ENCODE results near the gene PDE6C. TPM values are rescaled to one million over a fixed set of nuclear protein-coding genes. Genes with fewer than 3 reads are reported as not detected.

Gene PDE6C
- polyA plus RNA-seq, 1 of the 3 experiments (the other 2 are of a cell fraction), result not detected

DNA sequence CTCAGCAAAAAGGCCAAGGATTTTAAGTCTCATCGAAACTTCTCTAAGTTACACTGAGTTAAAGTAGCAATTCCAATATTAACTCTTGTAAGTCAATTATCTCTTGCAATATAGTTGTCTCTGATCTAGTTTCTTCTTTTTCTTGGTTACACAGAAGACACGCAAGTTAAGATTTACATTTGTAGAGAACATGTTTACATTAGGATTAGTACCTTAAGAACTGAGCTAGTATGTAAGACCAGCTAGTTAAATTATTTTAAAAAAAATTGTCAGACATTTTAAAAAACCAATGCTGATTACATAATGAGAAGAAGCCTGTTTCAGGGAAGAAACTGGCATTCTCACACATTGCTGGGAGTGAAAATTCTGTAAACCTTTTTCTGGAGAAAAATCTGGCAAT is 58.7 kb downstream of the PDE6C start (continued):
- no peak for TF ChIP-seq FOSL2 (IDR thresholded peaks at IDR 0.05; ENCODE audit: borderline replicate concordance, low read depth)
- TF ChIP-seq, protein P1, sequence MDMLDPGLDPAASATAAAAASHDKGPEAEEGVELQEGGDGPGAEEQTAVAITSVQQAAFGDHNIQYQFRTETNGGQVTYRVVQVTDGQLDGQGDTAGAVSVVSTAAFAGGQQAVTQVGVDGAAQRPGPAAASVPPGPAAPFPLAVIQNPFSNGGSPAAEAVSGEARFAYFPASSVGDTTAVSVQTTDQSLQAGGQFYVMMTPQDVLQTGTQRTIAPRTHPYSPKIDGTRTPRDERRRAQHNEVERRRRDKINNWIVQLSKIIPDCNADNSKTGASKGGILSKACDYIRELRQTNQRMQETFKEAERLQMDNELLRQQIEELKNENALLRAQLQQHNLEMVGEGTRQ (IDR thresholded peaks at IDR 0.05; ENCODE audit: borderline replicate concordance, low read depth, low read length), result no peak
- TF ChIP-seq RAD21 (IDR thresholded peaks at IDR 0.05; ENCODE audit: low read length), result no peak
- no peak for TF ChIP-seq FOXM1 (IDR thresholded peaks at IDR 0.05; ENCODE audit: low read depth)

DNA sequence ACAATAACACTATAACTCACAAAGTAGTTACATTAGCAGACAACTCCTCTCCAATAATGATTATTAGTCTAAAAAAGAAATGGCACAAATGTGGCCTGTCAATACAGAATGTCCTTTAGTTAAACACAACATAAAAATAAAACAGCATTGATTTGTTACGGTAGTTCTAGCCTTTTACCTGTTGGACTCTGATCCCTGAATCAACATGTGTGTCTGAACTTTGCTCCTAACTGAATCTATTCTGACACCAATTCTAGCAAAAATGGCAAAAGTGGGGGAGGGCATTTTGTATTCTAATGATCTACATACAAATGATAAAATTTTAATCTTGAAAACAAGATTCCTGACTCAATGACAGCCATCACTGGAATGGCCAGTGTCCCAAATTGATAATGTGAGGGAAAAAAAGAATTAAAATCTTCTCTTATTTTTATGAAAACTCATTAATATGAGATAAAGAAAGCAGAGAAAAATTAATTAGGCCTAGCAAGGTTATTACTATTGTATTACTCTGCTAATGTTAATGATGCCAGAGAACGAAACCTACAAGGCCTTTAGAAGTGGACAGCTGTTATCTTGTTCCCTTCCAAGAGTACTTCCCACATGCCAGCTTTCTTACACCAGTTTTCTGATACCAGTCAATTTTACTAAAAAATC is 59.8 kb downstream of the PDE6C start:
- Histone ChIP-seq H4K20me1 (ENCODE audit: insufficient read depth) (no peaks in the 10 kb centered on the region), H3K27me3 (ENCODE audit: insufficient read depth) (no peaks in the 10 kb centered on the region), H3K4me1 (ENCODE audit: control insufficient read depth in 1 of 2, insufficient read depth in 2 of 2, low read depth in 1 of 2, low read length in 1 of 2) (no peaks in the 10 kb centered on the region), H3F3A (replicated peaks; ENCODE audit: insufficient read depth) (no peaks in the 10 kb centered on the region), H3K79me2 (ENCODE audit: insufficient read depth) (no peaks in the 10 kb centered on the region), H3K4me2 (no peak overlapping the region), H3K4me3 (ENCODE audit: low read depth in 2 of 2, low read length in 1 of 2) (no peak overlapping the region), H3K9me2 (no peaks in the 10 kb centered on the region), H3K36me3 (replicated peaks in 1 of 2; ENCODE audit: control insufficient read depth in 1 of 2, insufficient read depth in 2 of 2, low read length in 1 of 2) (peaks cover 66 to 81% of the 10 kb centered on the region in 2 experiments), H3K9me3 (no peaks in the 10 kb centered on the region), H3K9ac (no peak overlapping the region), H2AFZ (ENCODE audit: low read depth) (no peak overlapping the region), H3K27ac (ENCODE audit: low read depth in 2 of 2, low read length in 1 of 2) (no peak overlapping the region)
- ChIA-PET CTCF (no interaction called here), POLR2A (no interaction called here)
- DNase-seq, result no peak
- TF ChIP-seq RFX5 (IDR thresholded peaks at IDR 0.05; ENCODE audit: low read length) (no peak), SIN3A (IDR thresholded peaks at IDR 0.05; ENCODE audit: borderline replicate concordance, low read depth, low read length) (no peak), EP300 (IDR thresholded peaks at IDR 0.05; ENCODE audit: borderline replicate concordance in 1 of 2, low read depth in 1 of 2, low read length in 1 of 2) (no peak), RCOR1 (IDR thresholded peaks at IDR 0.05; ENCODE audit: low read length) (no peak), POLR2AphosphoS5 (IDR thresholded peaks at IDR 0.05; ENCODE audit: low read depth, low read length) (no peak), GABPA (IDR thresholded peaks at IDR 0.05; ENCODE audit: low read depth) (no peak), TAF1 (IDR thresholded peaks at IDR 0.05; ENCODE audit: borderline replicate concordance, low read depth, low read length) (no peak), NRF1 (IDR thresholded peaks at IDR 0.05; ENCODE audit: low read depth, low read length) (no peak), FOXJ3 (CRISPR knock-in tag; IDR thresholded peaks at IDR 0.05) (no peak), FOSL2 (IDR thresholded peaks at IDR 0.05; ENCODE audit: borderline replicate concordance, low read depth) (no peak), TEAD4 (IDR thresholded peaks at IDR 0.05; ENCODE audit: borderline replicate concordance, insufficient read depth) (no peak)
- TF ChIP-seq, protein P1 (IDR thresholded peaks at IDR 0.05; ENCODE audit: borderline replicate concordance, low read depth, low read length), result no peak
- TF ChIP-seq, protein P2, sequence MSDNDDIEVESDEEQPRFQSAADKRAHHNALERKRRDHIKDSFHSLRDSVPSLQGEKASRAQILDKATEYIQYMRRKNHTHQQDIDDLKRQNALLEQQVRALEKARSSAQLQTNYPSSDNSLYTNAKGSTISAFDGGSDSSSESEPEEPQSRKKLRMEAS (IDR thresholded peaks at IDR 0.05; ENCODE audit: low read depth), result no peak
- WGBS (ENCODE audit: low lambda C conversion rate), result 92% methylated on average over 2 of the region's 2 CpGs

Data from SK-N-SH (cell line).